HepG2 (cell line): ENCODE measurements around the gene HK2. TPM values are rescaled to one million over a fixed set of nuclear protein-coding genes. Genes with fewer than 3 reads are reported as not detected.

Source experiments
- GLI4 ChIP-seq: sonication (generic); formaldehyde crosslinking; IDR thresholded peaks from 2 replicates; pipeline ENCODE4 v1.5.1; 2020; ENCODE audit warnings: missing genetic modification reagents, mild to moderate bottlenecking, moderate library complexity, borderline replicate concordance
- KDM5B ChIP-seq: sonication (generic); formaldehyde crosslinking; IDR thresholded peaks from 2 replicates; pipeline ENCODE4 v1.4.0; 2020; ENCODE audit warnings: missing genetic modification reagents, mild to moderate bottlenecking, borderline replicate concordance
- RARA ChIP-seq: IDR thresholded peaks from 2 replicates; pipeline ENCODE4 v1.6.1; 2016; ENCODE audit warnings: missing genetic modification reagents, missing compliant biosample characterization
- TRIM22 ChIP-seq: fragments of 450-650 bp; IDR thresholded peaks from 2 replicates; pipeline ENCODE4 v1.6.1; 2017
- ZMAT3 ChIP-seq: sonication (generic); formaldehyde crosslinking; conservative IDR thresholded peaks from 2 replicates; pipeline ENCODE4 v1.7.0; 2021; ENCODE audit warnings: missing genetic modification reagents
- ZNF138 ChIP-seq: sonication (generic); formaldehyde crosslinking; IDR thresholded peaks from 2 replicates; pipeline ENCODE4 v1.5.0; 2020; ENCODE audit warnings: mild to moderate bottlenecking, low read depth, missing genetic modification reagents
- ZNF280B ChIP-seq: sonication (generic); formaldehyde crosslinking; IDR thresholded peaks from 2 replicates; pipeline ENCODE4 v1.5.0; 2020; ENCODE audit warnings: missing genetic modification reagents, mild to moderate bottlenecking, borderline replicate concordance
- ZNF317 ChIP-seq: sonication (generic); formaldehyde crosslinking; IDR thresholded peaks from 2 replicates; pipeline ENCODE4 v1.5.0; 2020; ENCODE audit warnings: mild to moderate bottlenecking, missing genetic modification reagents
- ZNF383 ChIP-seq: sonication (generic); formaldehyde crosslinking; IDR thresholded peaks from 2 replicates; pipeline ENCODE4 v1.4.0; 2020; ENCODE audit warnings: missing genetic modification reagents, mild to moderate bottlenecking, borderline replicate concordance
- ZNF446 ChIP-seq: sonication (generic); formaldehyde crosslinking; IDR thresholded peaks from 2 replicates; pipeline ENCODE4 v1.5.0; 2020; ENCODE audit warnings: mild to moderate bottlenecking, missing genetic modification reagents
- ZNF484 ChIP-seq: sonication (generic); formaldehyde crosslinking; IDR thresholded peaks from 2 replicates; pipeline ENCODE4 v1.5.1; 2020; ENCODE audit warnings: mild to moderate bottlenecking, low read depth, missing genetic modification reagents, borderline replicate concordance
- ZNF512 ChIP-seq: sonication (generic); formaldehyde crosslinking; IDR thresholded peaks from 2 replicates; pipeline ENCODE4 v1.4.0; 2020; ENCODE audit warnings: mild to moderate bottlenecking, missing genetic modification reagents
- ZNF549 ChIP-seq: sonication (generic); formaldehyde crosslinking; IDR thresholded peaks from 2 replicates; pipeline ENCODE4 v1.5.0; 2020; ENCODE audit warnings: missing genetic modification reagents
- ZNF563 ChIP-seq: sonication (generic); formaldehyde crosslinking; IDR thresholded peaks from 2 replicates; pipeline ENCODE4 v1.8.0; 2022; ENCODE audit warnings: mild to moderate bottlenecking, moderate library complexity, missing genetic modification reagents
- polyA plus RNA-seq, 8 experiments: library from polyadenylated mRNA; depleted of rRNA in 3 of 8; stranded (reverse) in 7 of 8; unstranded in 1 of 8; fragments of >200 nt; fragmentation: Illumina TruSeq in 4 of 8; extraction: Trizol in 4 of 8; gene quantifications; 2 replicates each; pipeline versions ENCODE4 v1.2.1 to v1.2.3, GENCODE V29; 2011 to 2016; ENCODE audit warnings: low read depth in 4 of 8, missing spikeins in 1 of 8, mixed read lengths in 1 of 8; ENCODE audit not compliant: insufficient read depth in 1 of 8
- total RNA-seq, 5 experiments: library from RNA; depleted of rRNA; stranded (reverse); fragments of >200 nt; fragmentation: Illumina TruSeq; extraction: Trizol; gene quantifications; 2 replicates each; pipeline ENCODE4 v1.2.3, GENCODE V29; 2016; ENCODE audit warnings: low read depth in 1 of 5
- TF ChIP-seq, protein P1 (sequence below): sonication (generic); formaldehyde crosslinking; IDR thresholded peaks from 2 replicates; pipeline ENCODE4 v1.5.1; 2020; ENCODE audit warnings: missing genetic modification reagents, mild to moderate bottlenecking, borderline replicate concordance
- TF ChIP-seq, protein P2 (sequence below): sonication (generic); formaldehyde crosslinking; IDR thresholded peaks from 2 replicates; pipeline ENCODE4 v1.5.0; 2020; ENCODE audit warnings: missing genetic modification reagents

The HK2 gene
- total and polyA plus RNA-seq, 2 of the 13 experiments (the other 11 are each of a cell fraction or from before 2014, with no cell fraction given), result 13.2 to 101 TPM

DNA sequence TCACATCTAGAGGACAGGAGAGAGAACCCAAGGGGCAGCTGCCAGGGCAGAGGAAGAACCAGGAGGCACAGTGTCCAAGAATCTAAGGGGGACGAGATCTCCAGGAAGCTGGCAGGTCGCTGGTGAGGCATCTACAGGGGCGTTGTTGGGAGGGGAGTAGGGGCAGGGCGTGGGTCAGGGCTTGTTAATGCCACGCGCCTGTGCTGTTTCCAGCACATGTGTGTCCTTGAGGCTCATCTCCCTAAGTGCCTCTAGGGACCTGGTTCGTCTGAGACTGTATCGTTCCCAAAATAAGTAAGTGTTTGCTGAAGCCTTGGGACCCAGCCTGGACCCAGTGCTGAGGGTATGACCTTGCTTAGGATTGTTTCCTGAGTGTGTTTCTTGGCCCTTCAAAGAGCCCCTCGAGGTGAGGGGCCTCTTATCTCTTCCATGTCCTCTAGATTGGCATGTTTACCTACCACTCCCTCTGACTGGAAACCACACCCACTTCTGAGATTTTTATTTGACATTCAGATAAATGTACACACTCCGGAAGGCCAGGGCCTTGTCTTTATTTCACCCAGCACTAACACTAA is 22.2 kb downstream of the HK2 start (continued):
- 0 out of 2 replicates have a peak, but pooled peaks have one; percentile 61 for TF ChIP-seq ZNF138 (CRISPR knock-in tag)
- no peak for TF ChIP-seq ZNF484 (CRISPR knock-in tag)
- TF ChIP-seq KDM5B (CRISPR knock-in tag), result peak; percentile 52; the same call in 1 of the 2 replicates
- 0 out of 2 replicates have a peak, but pooled peaks have one; percentile 44 for TF ChIP-seq ZMAT3 (CRISPR knock-in tag)
- no peak for TF ChIP-seq ZNF512 (CRISPR knock-in tag)
- TF ChIP-seq ZNF563 (CRISPR knock-in tag), result no peak
- TF ChIP-seq, protein P1, sequence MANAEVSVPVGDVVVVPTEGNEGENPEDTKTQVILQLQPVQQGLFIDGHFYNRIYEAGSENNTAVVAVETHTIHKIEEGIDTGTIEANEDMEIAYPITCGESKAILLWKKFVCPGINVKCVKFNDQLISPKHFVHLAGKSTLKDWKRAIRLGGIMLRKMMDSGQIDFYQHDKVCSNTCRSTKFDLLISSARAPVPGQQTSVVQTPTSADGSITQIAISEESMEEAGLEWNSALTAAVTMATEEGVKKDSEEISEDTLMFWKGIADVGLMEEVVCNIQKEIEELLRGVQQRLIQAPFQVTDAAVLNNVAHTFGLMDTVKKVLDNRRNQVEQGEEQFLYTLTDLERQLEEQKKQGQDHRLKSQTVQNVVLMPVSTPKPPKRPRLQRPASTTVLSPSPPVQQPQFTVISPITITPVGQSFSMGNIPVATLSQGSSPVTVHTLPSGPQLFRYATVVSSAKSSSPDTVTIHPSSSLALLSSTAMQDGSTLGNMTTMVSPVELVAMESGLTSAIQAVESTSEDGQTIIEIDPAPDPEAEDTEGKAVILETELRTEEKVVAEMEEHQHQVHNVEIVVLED (CRISPR knock-in tag), result no peak
- no peak for TF ChIP-seq ZNF383 (CRISPR knock-in tag)
- no peak for TF ChIP-seq ZNF446 (CRISPR knock-in tag)
- TF ChIP-seq, protein P2, sequence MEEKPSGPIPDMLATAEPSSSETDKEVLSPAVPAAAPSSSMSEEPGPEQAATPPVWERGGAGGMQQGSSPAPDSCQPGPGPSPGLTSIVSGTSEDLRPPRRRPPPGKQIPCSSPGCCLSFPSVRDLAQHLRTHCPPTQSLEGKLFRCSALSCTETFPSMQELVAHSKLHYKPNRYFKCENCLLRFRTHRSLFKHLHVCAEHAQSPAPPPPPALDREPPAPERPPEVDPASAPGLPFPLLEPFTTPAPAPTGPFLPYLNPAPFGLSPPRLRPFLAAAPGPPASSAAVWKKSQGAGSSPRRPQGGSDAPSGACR (CRISPR knock-in tag), result no peak
- TF ChIP-seq TRIM22, result no peak
- TF ChIP-seq ZNF317 (CRISPR knock-in tag), result 0 out of 2 replicates have a peak, but pooled peaks have one; percentile 41
- TF ChIP-seq GLI4 (CRISPR knock-in tag), result 0 out of 2 replicates have a peak, but pooled peaks have one; percentile 24
- no peak for TF ChIP-seq ZNF549 (CRISPR knock-in tag)
- TF ChIP-seq RARA, result peak; percentile 91
- TF ChIP-seq ZNF280B, result no peak
